Endothelial cell of umbilical vein (primary cell): Measurements from ENCODE around the gene PGA5. TPM values are rescaled to one million over a fixed set of nuclear protein-coding genes. Genes with fewer than 3 reads are reported as not detected.
"Not testable (repeated sequence)": the region's sequence is repeated elsewhere in the genome, so short reads cannot be mapped to it uniquely, and the experiment has no call there.

ENCODE experiments used
- BruUV-seq: library from RNA; stranded (reverse); fragments of 400-500 nt; replicated peaks from 2 replicates; lab custom pipeline; 2021; lab: Mats Ljungman, UMichigan
- CTCF ChIA-PET: fragments of 300-600, 350-600 bp; sonication (Branson Sonifier 250); formaldehyde crosslinking; loops from one replicate; lab custom pipeline; 2021; ENCODE audit warnings: antibody characterized with exemption, inconsistent platforms; lab: Charles Lee
- POLR2A ChIA-PET: fragments of 300-600, 350-600 bp; sonication (Branson Sonifier 250); formaldehyde crosslinking; loops from one replicate; lab custom pipeline; 2021; ENCODE audit warnings: antibody characterized with exemption, inconsistent platforms; lab: Charles Lee
- DNase-seq: peaks from one replicate; pipeline ENCODE4 v3.0.0-alpha.2; 2011; ENCODE audit warnings: low read depth, low spot score
- FAIRE-seq: peaks from 2 replicates; lab custom pipeline; 2011; peaks lifted over from hg19 to GRCh38; lab: Jason Lieb, UNC
- H2AFZ ChIP-seq: 2 replicates; pipeline ENCODE4 v1.6.0; 2012; ENCODE audit warnings: low read depth, low read length, control low read depth, inconsistent platforms
- H3K27ac ChIP-seq: 2 replicates; pipeline ENCODE4 v1.5.1; 2011; ENCODE audit warnings: low read depth, mild to moderate bottlenecking, control low read depth, low read length, moderate library complexity; ENCODE audit not compliant: insufficient read depth
- H3K27me3 ChIP-seq, 2 experiments: 2 replicates each; pipeline versions ENCODE4 v1.6.0 to v1.6.1; 2011; ENCODE audit warnings: low read length in 2 of 2, mixed read lengths in 1 of 2; ENCODE audit not compliant: control insufficient read depth in 2 of 2, insufficient read depth in 2 of 2
- H3K36me3 ChIP-seq, 2 experiments: 2 replicates in 1 of 2; 3 replicates in 1 of 2; pipeline ENCODE4 v1.5.1; 2011; ENCODE audit warnings: low read length in 2 of 2, mild to moderate bottlenecking in 1 of 2, moderate library complexity in 1 of 2; ENCODE audit not compliant: control insufficient read depth in 2 of 2, insufficient read depth in 2 of 2; ENCODE audit errors: extremely low read depth in 1 of 2
- H3K4me1 ChIP-seq: 3 replicates; pipeline ENCODE4 v1.5.1; 2011; ENCODE audit warnings: mild to moderate bottlenecking, low read length; ENCODE audit not compliant: control insufficient read depth, insufficient read depth; ENCODE audit errors: extremely low read depth
- H3K4me2 ChIP-seq: 2 replicates; pipeline ENCODE4 v1.6.1; 2011; ENCODE audit warnings: low read length, control low read depth, mixed read lengths; ENCODE audit not compliant: insufficient read depth
- H3K4me3 ChIP-seq, 3 experiments: fragments of 200-600 bp in 1 of 3; sonication (generic), shearing (Covaris generic) in 1 of 3; replicated peaks in 1 of 3; 2 replicates each; pipeline ENCODE4 v1.5.1; 2011 to 2016; ENCODE audit warnings: control low read depth in 3 of 3, low read length in 3 of 3, mild to moderate bottlenecking in 2 of 3, inconsistent platforms in 1 of 3, low read depth in 1 of 3, moderate library complexity in 1 of 3; ENCODE audit not compliant: insufficient read depth in 1 of 3
- H3K79me2 ChIP-seq: 2 replicates; pipeline ENCODE4 v1.6.0; 2012; ENCODE audit warnings: low read length, inconsistent platforms; ENCODE audit not compliant: control insufficient read depth, insufficient read depth
- H3K9ac ChIP-seq: replicated peaks from 2 replicates; pipeline ENCODE3; 2011; ENCODE audit warnings: low read length, control low read depth; ENCODE audit not compliant: insufficient read depth; ENCODE audit errors: extremely low read depth
- H3K9me1 ChIP-seq: replicated peaks from 3 replicates; pipeline ENCODE4 v1.6.0; 2011; ENCODE audit warnings: mild to moderate bottlenecking, low read length; ENCODE audit not compliant: control insufficient read depth, insufficient read depth; ENCODE audit errors: extremely low read depth
- H3K9me3 ChIP-seq: replicated peaks from 2 replicates; pipeline ENCODE4 v1.5.1; 2012; ENCODE audit warnings: low read length, inconsistent platforms; ENCODE audit not compliant: control insufficient read depth, insufficient read depth
- H4K20me1 ChIP-seq: replicated peaks from 2 replicates; pipeline ENCODE3; 2011; ENCODE audit warnings: mild to moderate bottlenecking, low read length; ENCODE audit not compliant: control insufficient read depth, insufficient read depth; ENCODE audit errors: extremely low read depth
- dilution Hi-C: fragments of 300-500 bp; cut with MboI; formaldehyde crosslinking; loops from one replicate; pipeline ENCODE4 v1.15.0; 2019; ENCODE audit warnings: low sequenced_read_pairs; ENCODE audit not compliant: extremely low pct_ligation_motif_present
- intact Hi-C: fragments of 100-400 bp; cut with micrococcal nuclease; formaldehyde crosslinking; loops from one replicate; pipeline ENCODE4 v1.10.0; 2022
- polyA plus RNA-seq, 4 experiments: library from polyadenylated mRNA; depleted of rRNA in 3 of 4; stranded (reverse) in 3 of 4; unstranded in 1 of 4; fragments of >200 nt; gene quantifications; 2 replicates each; pipeline versions ENCODE4 v1.2.1 to v1.2.3, GENCODE V29; 2011 to 2012; ENCODE audit warnings: missing spikeins in 1 of 4
- total RNA-seq: library from RNA; stranded (reverse); gene quantifications from 2 replicates; pipeline ENCODE4 v1.2.3, GENCODE V29; 2021

Gene PGA5
- total and polyA plus RNA-seq, 2 donors (not counting 3 experiments of a cell fraction or from before 2014, with no cell fraction given): not detected

GRCh38 chr11:61211327-61211952 lies 29.5 kb upstream of the PGA5 start:
- H2AFZ ChIP-seq, H3K27me3 ChIP-seq, H3K4me2 ChIP-seq, H3K4me3 ChIP-seq, H3K27ac ChIP-seq, H3K9me1 ChIP-seq, BruUV-seq, H3K36me3 ChIP-seq, H3K4me1 ChIP-seq, dilution Hi-C loops, H3K9me3 ChIP-seq, POLR2A ChIA-PET, intact Hi-C loops, CTCF ChIA-PET, H3K79me2 ChIP-seq, DNase-seq, H3K9ac ChIP-seq, H4K20me1 ChIP-seq, FAIRE-seq: not testable (repeated sequence)

GRCh38 chr11:61212202-61212601 lies 28.8 kb upstream of the PGA5 start:
- dilution Hi-C loops, H3K4me1 ChIP-seq, H3K27ac ChIP-seq, H4K20me1 ChIP-seq, CTCF ChIA-PET, H3K9ac ChIP-seq, H3K36me3 ChIP-seq, DNase-seq, H2AFZ ChIP-seq, H3K27me3 ChIP-seq, FAIRE-seq, H3K9me1 ChIP-seq, H3K4me2 ChIP-seq, H3K9me3 ChIP-seq, POLR2A ChIA-PET, BruUV-seq, intact Hi-C loops, H3K4me3 ChIP-seq, H3K79me2 ChIP-seq: not testable (repeated sequence)

GRCh38 chr11:61213711-61214324 lies 27.2 kb upstream of the PGA5 start:
- H3K4me2 ChIP-seq, dilution Hi-C loops, FAIRE-seq, BruUV-seq, DNase-seq, H3K79me2 ChIP-seq, POLR2A ChIA-PET, H3K27ac ChIP-seq, H3K27me3 ChIP-seq, H3K4me3 ChIP-seq, H3K36me3 ChIP-seq, H4K20me1 ChIP-seq, H3K9me1 ChIP-seq, H3K4me1 ChIP-seq, H2AFZ ChIP-seq, H3K9me3 ChIP-seq, H3K9ac ChIP-seq, intact Hi-C loops, CTCF ChIA-PET: not testable (repeated sequence)

- CTCF ChIA-PET, H4K20me1 ChIP-seq, intact Hi-C loops, H2AFZ ChIP-seq, POLR2A ChIA-PET, H3K9me1 ChIP-seq, H3K4me2 ChIP-seq, H3K9ac ChIP-seq, H3K27ac ChIP-seq, FAIRE-seq, H3K4me1 ChIP-seq, DNase-seq, H3K9me3 ChIP-seq, H3K36me3 ChIP-seq, dilution Hi-C loops, BruUV-seq, H3K27me3 ChIP-seq, H3K79me2 ChIP-seq, H3K4me3 ChIP-seq: not testable (repeated sequence)
These were observed 22.7 kb upstream of the PGA5 start for GRCh38 chr11:61218306-61218705.
